HuH-7.5 (cell line): ENCODE measurements around the gene PIM3.
"Not testable (repeated sequence)": the region's sequence is repeated elsewhere in the genome, so short reads cannot be mapped to it uniquely, and the experiment has no call there.

Experiments
- DNase-seq: peaks from one replicate; pipeline ENCODE4 v3.0.0; 2011; ENCODE audit warnings: low spot score

The PIM3 gene

GRCh38 chr22:49966774-49967705 lies 6.5 kb downstream of the PIM3 start:
- no peak for DNase-seq

- DNase-seq = no peak
These were observed 7.2 kb downstream of the PIM3 start for GRCh38 chr22:49967706-49968208.

GRCh38 chr22:49968313-49968830 lies 7.8 kb downstream of the PIM3 start:
- no peak for DNase-seq

- peak; percentile 19 for DNase-seq
These were observed 8.5 kb downstream of the PIM3 start for GRCh38 chr22:49968831-49969661.

DNA sequence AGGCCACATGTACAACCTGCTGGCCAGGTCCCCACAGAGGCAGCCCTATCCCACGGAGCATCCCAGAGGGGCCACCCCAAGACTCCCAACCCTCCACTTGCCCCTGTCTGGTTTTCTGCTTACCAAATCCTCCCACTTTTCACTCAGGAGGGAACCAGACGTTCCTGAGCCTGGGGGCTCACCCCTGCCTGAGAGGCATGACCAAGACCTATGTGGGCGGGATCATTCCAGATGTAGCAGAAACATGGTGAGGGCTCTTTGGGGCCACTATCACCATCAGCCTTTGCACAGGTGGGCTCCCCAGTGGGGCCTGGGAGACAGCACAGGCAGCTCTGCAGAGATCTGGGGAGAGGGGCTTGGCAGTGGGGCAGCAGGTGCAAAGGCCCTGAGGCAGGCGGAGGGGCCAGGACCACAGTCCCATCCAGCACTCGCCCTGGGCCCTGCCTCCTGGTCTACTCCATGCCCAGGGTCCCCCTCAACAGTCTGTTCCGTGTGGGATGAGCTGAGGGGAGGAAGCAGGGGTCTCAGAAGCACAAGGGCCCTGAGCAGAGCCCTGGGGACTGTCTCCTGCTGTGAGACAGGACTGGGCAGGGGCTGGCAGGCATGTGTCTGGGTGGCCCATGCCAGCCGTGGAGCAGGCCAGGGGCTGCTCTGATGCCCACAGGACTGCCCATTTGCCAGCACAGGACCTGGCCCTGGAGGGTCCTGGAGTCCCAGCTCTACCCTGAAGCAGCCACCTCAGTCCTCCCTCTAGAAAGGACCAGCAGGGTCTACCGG lies 9.4 kb downstream of the PIM3 start:
- no peak for DNase-seq

- DNase-seq = peak; percentile 94
These were observed 10.1 kb downstream of the PIM3 start for GRCh38 chr22:49970528-49971231.

- DNase-seq = peak; percentile 81
These were observed 10.9 kb downstream of the PIM3 start for GRCh38 chr22:49971232-49972162.

DNA sequence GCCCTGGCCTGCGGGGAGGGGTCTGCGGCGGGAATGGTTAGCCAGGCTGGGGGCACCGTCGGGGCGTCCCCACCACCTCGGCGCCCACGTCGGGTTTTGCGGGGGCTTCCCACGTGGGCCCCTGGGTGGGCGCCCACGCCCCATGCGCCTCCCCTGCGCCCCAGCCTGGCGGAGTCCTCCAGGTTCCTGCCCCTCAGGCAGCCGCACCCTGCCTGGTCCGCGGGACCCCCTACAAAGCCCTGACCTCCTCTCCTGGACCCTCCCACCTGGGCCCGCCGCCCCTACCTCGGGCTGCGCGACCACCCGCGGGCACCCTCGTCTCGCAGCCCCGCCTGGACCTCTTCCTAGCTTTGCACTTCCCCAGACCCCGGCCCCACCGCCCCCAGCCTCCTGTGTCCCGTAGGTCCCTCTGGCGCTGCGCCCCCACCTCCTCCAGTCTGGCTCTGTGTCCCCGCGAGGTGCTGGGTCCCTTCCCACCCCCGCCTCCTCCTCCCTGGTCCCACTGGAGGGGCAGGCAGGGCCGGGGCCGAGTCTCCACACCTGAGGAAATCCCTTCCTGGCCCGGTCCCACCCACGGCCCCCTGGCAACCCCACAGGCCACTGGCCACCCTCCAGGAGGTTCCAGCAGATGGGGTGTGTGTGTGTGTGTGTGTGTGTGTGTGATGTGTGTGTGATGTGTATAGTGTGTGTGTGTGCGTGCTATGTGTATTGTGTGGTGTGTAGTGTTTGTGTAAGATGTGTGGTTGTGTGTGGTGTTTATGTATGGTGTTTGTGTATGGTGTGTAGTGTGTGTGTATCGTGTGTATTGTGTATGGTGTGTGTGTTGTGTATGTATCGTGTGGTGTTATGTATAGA lies 11.8 kb downstream of the PIM3 start:
- DNase-seq = no peak

DNA sequence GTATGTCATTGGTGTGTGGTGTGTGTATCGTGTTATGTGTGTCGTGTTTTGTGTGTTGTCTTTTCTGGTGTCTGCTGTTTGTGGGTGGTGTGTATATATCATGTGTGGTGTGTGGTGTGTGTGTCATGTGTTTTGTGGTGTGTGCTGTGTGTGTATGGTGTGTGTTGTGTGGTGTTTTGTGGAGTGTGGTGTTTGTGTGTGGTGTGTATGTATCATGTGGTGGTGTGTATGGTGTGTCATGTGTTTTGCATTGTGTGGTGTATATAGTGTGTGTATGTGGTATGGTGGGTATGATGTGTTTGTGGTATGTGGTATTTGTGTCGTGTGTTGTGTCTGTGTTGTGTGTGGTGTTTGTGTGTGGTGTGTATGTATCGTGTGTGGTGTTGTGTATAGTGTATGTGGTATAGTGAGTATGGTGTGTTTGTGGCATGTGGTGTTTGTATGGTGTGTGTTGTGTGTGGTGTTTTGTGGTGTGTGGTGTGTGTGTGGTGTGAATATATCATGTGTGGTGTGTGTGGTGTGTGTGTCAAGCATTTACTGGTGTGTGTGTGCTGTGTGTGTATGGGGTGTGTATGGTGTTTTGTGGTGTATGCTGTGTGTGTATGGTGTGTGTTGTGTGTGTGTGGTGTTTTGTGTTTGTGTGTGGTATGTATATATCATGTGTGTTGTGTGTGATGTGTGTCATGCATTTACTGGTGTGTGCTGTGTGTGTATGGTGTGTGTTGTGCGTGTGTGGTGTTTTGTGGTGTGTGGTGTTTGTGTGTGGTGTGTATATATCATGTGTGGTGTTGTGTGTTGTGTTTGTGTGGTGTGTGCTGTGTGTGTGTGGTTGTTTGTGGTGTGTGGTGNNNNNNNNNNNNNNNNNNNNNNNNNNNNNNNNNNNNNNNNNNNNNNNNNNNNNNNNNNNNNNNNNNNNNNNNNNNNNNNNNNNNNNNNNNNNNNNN lies 12.7 kb downstream of the PIM3 start:
- no peak for DNase-seq

- DNase-seq = no peak
These were observed 15.2 kb downstream of the PIM3 start for GRCh38 chr22:49975543-49976389.

GRCh38 chr22:49976439-49977175 lies 16.0 kb downstream of the PIM3 start:
- no peak for DNase-seq

- no peak for DNase-seq
These were observed 17.0 kb downstream of the PIM3 start for GRCh38 chr22:49977578-49977977.

GRCh38 chr22:49979587-49980264 lies 19.2 kb downstream of the PIM3 start:
- DNase-seq = peak; percentile 78

- DNase-seq = not testable (repeated sequence)
These were observed 21.2 kb downstream of the PIM3 start for GRCh38 chr22:49981799-49982198.
